Activated T-helper 2 cell treated with anti-CD3 and anti-CD28 coated beads, Interferon-gamma antibody, Interleukin-2, Interleukin-4, amounts not matched to agents 10 μg/mL and 5 μg/mL and 100 μg/mL, durations not matched to agents 14 hours and 24 hours and 36 hours (primary cell): ENCODE results near the gene TTPAL. TPM values are rescaled to one million over a fixed set of nuclear protein-coding genes. Genes with fewer than 3 reads are reported as not detected.

Experiments
- DNase-seq: peaks from one replicate; pipeline ENCODE4 v3.0.0; 2021; ENCODE audit warnings: low spot score
- H3K27ac Mint-ChIP-seq: one replicate; pipeline ENCODE4 v1.8.0; 2021; ENCODE audit warnings: mixed read lengths
- H3K27me3 Mint-ChIP-seq: one replicate; pipeline ENCODE4 v1.8.0; 2021; ENCODE audit warnings: low read depth, mixed read lengths
- H3K36me3 Mint-ChIP-seq: one replicate; pipeline ENCODE4 v1.8.0; 2021; ENCODE audit warnings: low read depth, mixed read lengths
- H3K4me1 Mint-ChIP-seq: one replicate; pipeline ENCODE4 v1.8.0; 2021; ENCODE audit warnings: low read depth, mixed read lengths
- H3K4me3 Mint-ChIP-seq: one replicate; pipeline ENCODE4 v1.8.0; 2021; ENCODE audit warnings: low read depth, mild to moderate bottlenecking, moderate library complexity, mixed read lengths
- H3K9me3 Mint-ChIP-seq: one replicate; pipeline ENCODE4 v1.8.0; 2021; ENCODE audit warnings: mixed read lengths
- intact Hi-C: fragments of 100-400 bp; cut with micrococcal nuclease; formaldehyde crosslinking; loops from one replicate; pipeline ENCODE4 v1.15.1; 2023
- total RNA-seq: library from RNA; stranded (reverse); gene quantifications from 2 replicates; pipeline ENCODE4 v1.2.3, GENCODE V29; 2022

The TTPAL gene
- total RNA-seq, 1 donor from 2014 or later: 19.7 TPM

DNA sequence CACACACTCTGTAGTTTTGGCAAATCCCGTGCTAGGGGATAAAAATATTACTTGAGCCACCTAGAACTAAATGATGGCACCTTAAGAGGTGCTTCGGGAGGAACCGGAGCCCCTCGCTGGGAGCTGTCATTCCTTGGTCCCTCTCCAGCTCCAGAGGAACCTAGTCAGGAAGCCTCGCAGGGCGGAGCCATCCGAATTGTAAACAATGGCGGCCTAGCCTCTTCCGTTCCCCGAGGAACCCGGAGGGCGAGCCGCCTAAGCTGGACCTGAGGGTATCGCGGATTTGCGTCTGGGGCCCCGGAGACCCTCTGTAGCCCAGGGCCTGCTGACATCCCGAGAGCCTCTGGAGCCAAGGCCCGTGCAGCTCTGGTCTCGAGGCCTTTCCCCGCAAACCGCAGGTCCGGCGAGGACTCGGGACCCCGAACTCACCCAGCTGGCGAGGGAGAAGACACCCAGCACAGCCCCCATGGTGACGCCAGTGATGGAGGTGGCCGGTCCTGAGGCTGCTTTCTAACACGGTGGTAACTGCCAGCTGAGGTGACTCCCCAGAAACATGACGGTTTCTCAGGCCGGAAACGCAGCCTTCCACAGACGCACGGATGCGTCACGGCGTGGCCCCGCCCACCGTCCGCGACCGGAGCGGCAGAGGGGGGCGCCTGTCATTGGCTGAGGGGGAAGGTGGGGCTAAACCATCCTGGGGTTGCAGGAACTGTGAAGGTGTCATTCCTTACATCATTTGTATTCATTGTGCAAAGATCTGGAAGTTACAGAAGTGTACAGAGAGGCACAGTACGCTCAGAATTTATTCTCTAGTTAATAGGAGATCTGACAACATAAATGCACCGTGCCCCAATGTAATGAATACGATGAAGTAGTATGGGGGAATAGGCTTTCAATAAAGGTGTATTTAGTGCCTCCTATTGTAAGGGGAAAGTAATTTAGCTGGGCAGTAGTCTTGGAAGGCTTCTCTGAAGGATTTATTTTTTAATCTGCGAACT is 46.1 kb downstream of the TTPAL start, which contains the start of gene SERINC3:
SERINC3 (minus strand) TSS at position 587 of the 998 bp plus-strand sequence; CDS start at position 468, 119 bp downstream.
- Mint-ChIP-seq H3K9me3 (no peaks in the 10 kb centered on the region), H3K4me1 (peaks cover 38% of the 10 kb centered on the region), H3K27me3 (no peaks in the 10 kb centered on the region), H3K4me3 (peak within 1 kb of the TSS; percentile 81), H3K27ac (peak within 1 kb of the TSS; percentile 79), H3K36me3 (peaks cover 15% of the 10 kb centered on the region)
- intact Hi-C loops: loop anchor here (1.0 to 2.0 kb wide), 2 partner anchors 45 to 89 kb away; no protein-coding TSS in a partner anchor
- peak; percentile 96 for DNase-seq

- peaks cover 30% of the 10 kb centered on the region for H3K4me1 Mint-ChIP-seq
- peaks cover 11% of the 10 kb centered on the region for H3K36me3 Mint-ChIP-seq
- no peaks in the 10 kb centered on the region for H3K27me3 Mint-ChIP-seq
- H3K27ac Mint-ChIP-seq: peak overlapping the region; percentile 9
- peak overlapping the region; percentile 40 for H3K4me3 Mint-ChIP-seq
- DNase-seq: no peak
- intact Hi-C loops: loop anchor here (1.0 to 2.0 kb wide), 2 partner anchors 46 to 87 kb away; no protein-coding TSS in a partner anchor
- no peaks in the 10 kb centered on the region for H3K9me3 Mint-ChIP-seq
Measured at GRCh38 chr20:44522841-44523240, 47.2 kb downstream of the TTPAL start.

- intact Hi-C loops: loop anchor here (2.0 kb wide), 1 partner anchor 47 kb away; no protein-coding TSS in a partner anchor
- Mint-ChIP-seq H3K27me3 (no peaks in the 10 kb centered on the region), H3K36me3 (peaks cover 9% of the 10 kb centered on the region), H3K4me1 (peaks cover 27% of the 10 kb centered on the region), H3K27ac (no peak overlapping the region), H3K4me3 (no peak overlapping the region), H3K9me3 (no peaks in the 10 kb centered on the region)
- DNase-seq: no peak
Measured at GRCh38 chr20:44523746-44524145, 48.1 kb downstream of the TTPAL start.

GRCh38 chr20:44526129-44526528 is 50.5 kb downstream of the TTPAL start:
- no peak overlapping the region for H3K4me3 Mint-ChIP-seq
- H3K27me3 Mint-ChIP-seq: no peaks in the 10 kb centered on the region
- H3K4me1 Mint-ChIP-seq: peaks cover 11% of the 10 kb centered on the region
- H3K27ac Mint-ChIP-seq: no peak overlapping the region
- no peak for DNase-seq
- no peaks in the 10 kb centered on the region for H3K36me3 Mint-ChIP-seq
- H3K9me3 Mint-ChIP-seq: no peaks in the 10 kb centered on the region
- intact Hi-C loops: no loop called here

DNA sequence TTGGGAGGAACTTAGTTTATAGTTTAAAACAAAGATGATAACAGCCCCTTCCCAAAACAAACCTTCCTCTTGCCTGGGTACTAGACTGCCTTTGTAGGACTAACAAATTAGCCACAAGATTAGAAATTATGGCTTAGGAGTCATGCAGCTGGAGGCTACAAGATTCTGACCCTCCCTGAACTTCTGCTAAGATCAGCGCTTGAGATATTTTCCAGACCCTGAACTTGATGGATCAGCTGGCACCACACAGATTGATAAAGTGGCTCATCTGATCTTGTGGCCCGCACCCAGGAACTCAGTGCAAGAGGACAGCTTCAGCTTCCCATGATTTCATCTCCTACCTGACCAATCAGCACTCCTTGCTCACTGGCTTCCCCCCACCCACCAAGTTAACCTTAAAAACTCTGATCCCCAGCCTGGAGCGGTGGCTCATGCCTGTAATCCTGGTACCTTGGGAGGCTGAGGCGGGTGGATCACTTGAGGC is 52.1 kb downstream of the TTPAL start:
- Mint-ChIP-seq H3K4me1 (peaks cover 3% of the 10 kb centered on the region), H3K4me3 (no peak overlapping the region), H3K9me3 (no peaks in the 10 kb centered on the region), H3K27me3 (no peaks in the 10 kb centered on the region), H3K27ac (no peak overlapping the region), H3K36me3 (no peaks in the 10 kb centered on the region)
- intact Hi-C loops: no loop called here
- no peak for DNase-seq

DNA sequence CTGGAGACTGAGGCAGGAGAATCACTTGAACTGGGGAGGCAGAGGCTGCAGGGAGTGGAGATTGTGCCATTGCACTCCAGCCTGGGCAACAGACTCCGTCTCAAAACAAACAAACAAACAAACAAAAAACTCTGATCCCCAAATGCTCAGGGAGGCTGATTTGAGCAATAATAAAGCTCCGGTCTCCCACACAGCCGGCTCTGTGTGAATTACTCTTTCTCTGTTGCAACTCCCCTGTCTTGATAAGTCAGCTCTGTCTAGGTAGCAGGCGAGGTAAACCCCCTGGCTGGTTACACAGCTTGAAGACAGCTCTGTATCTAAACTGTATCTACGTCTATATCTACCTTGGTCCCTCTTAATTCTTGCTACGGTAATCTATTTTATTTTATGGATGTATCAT is 52.6 kb downstream of the TTPAL start:
- Mint-ChIP-seq H3K27me3 (no peaks in the 10 kb centered on the region), H3K4me1 (no peaks in the 10 kb centered on the region), H3K36me3 (no peaks in the 10 kb centered on the region), H3K27ac (no peak overlapping the region), H3K9me3 (no peaks in the 10 kb centered on the region), H3K4me3 (no peak overlapping the region)
- intact Hi-C loops: no loop called here
- DNase-seq: no peak

GRCh38 chr20:44532259-44532980 is 56.7 kb downstream of the TTPAL start:
- no peaks in the 10 kb centered on the region for H3K36me3 Mint-ChIP-seq
- intact Hi-C loops: loop anchor here (5.0 kb wide), 1 partner anchor 40 kb away; no protein-coding TSS in a partner anchor
- H3K4me3 Mint-ChIP-seq: no peak overlapping the region
- H3K9me3 Mint-ChIP-seq: no peaks in the 10 kb centered on the region
- peaks cover 2% of the 10 kb centered on the region for H3K4me1 Mint-ChIP-seq
- no peak for DNase-seq
- peaks cover 7% of the 10 kb centered on the region for H3K27me3 Mint-ChIP-seq
- no peak overlapping the region for H3K27ac Mint-ChIP-seq

DNA sequence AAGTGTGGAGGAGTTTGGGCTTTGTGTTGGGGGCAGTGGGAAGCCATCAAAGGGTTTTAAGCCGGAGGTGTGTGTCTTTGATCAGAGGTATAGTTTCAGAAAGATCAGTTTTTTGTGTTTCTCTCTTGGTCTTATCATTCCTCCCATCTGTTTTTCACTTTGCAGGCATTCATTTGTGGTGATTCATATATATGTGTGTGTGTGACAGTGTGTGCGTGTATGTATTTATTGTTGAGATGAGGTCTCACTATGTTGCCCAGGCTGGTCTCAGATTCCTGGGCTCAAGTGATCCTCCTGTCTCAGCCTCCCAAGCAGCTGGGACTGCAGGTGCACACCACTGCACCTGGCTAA is 57.3 kb downstream of the TTPAL start:
- Mint-ChIP-seq H3K4me3 (no peak overlapping the region), H3K4me1 (peaks cover 2% of the 10 kb centered on the region), H3K9me3 (no peaks in the 10 kb centered on the region), H3K27ac (no peak overlapping the region), H3K27me3 (peaks cover 7% of the 10 kb centered on the region), H3K36me3 (no peaks in the 10 kb centered on the region)
- intact Hi-C loops: loop anchor here (5.0 kb wide), 1 partner anchor 39 kb away; no protein-coding TSS in a partner anchor
- DNase-seq: no peak

DNA sequence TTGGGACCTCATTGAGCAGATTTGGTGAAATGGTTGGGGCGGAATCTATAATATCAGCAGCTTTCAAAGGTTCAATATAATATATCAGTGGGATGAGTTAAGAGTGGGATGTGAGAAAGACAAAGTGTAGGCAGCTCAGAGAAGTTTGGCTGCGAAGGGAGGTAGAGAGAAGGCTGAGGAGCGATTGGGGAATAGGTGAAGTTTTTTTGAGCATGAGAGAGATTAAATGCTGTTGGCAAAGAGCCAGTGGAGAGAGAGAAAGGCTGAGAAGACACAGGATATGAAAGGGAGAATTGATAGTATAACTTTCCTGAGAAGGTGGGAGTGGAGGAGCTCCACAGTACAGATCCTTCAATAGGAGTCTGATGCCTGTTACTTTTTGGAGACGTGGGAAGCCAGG is 58.3 kb downstream of the TTPAL start:
- peaks cover 9% of the 10 kb centered on the region for H3K27me3 Mint-ChIP-seq
- no peaks in the 10 kb centered on the region for H3K9me3 Mint-ChIP-seq
- no peak for DNase-seq
- H3K36me3 Mint-ChIP-seq: no peaks in the 10 kb centered on the region
- no peak overlapping the region for H3K27ac Mint-ChIP-seq
- intact Hi-C loops: loop anchor here (5.0 kb wide), 1 partner anchor 38 kb away; no protein-coding TSS in a partner anchor
- no peak overlapping the region for H3K4me3 Mint-ChIP-seq
- H3K4me1 Mint-ChIP-seq: peaks cover 5% of the 10 kb centered on the region

DNA sequence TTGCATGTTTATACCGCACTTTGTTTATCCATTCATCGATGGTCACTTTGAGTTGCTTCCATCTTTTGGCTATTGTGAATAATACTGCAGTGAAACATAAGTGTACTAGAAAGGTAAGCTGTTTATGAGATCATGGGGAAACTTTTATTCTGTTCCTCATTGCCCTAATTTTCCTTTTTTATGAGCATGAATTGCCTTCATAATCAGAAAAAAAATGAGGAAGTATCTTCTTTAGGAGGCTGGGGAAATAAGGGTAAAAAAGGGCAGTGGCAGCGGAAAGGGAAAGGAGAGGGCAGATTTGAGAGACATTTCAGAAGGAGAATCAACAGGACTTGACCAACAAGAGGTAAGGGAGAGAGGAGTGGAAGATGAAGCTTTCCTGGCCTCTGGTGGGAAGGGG is 60.5 kb downstream of the TTPAL start:
- intact Hi-C loops: no loop called here
- Mint-ChIP-seq H3K27ac (no peak overlapping the region), H3K36me3 (no peaks in the 10 kb centered on the region), H3K9me3 (no peaks in the 10 kb centered on the region), H3K4me1 (peaks cover 5% of the 10 kb centered on the region), H3K4me3 (no peak overlapping the region), H3K27me3 (peaks cover 9% of the 10 kb centered on the region)
- DNase-seq: no peak

GRCh38 chr20:44537993-44538392 is 62.3 kb downstream of the TTPAL start:
- Mint-ChIP-seq H3K27ac (no peak overlapping the region), H3K4me1 (peaks cover 5% of the 10 kb centered on the region), H3K4me3 (no peak overlapping the region), H3K9me3 (no peaks in the 10 kb centered on the region), H3K27me3 (peaks cover 9% of the 10 kb centered on the region), H3K36me3 (no peaks in the 10 kb centered on the region)
- DNase-seq: no peak
- intact Hi-C loops: no loop called here

DNA sequence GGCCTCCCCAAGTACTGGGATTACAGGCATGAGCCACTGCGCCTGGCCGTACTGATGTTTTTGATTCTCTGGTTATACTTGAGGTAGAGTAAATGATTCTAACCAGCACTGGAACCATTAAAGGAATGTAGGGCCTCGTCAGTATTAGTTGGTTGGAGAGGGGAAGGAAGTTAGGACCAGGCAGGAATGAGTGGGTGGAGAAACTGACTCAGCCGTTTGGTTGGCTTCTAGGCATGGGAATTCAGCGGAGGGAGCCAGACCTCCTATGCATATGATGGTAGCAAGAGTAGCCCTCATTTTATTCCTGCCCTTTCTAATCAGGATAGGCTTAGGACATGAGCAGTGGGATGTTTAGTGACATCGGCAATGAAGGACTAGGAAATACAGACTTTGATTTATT is 65.2 kb downstream of the TTPAL start:
- Mint-ChIP-seq H3K27ac (no peak overlapping the region), H3K4me1 (peaks cover 5% of the 10 kb centered on the region), H3K9me3 (no peaks in the 10 kb centered on the region), H3K36me3 (no peaks in the 10 kb centered on the region), H3K4me3 (no peak overlapping the region), H3K27me3 (peaks cover 9% of the 10 kb centered on the region)
- no peak for DNase-seq
- intact Hi-C loops: no loop called here
